GM18909 (cell line): ENCODE data around the gene FABP6.

ENCODE experiments used
- ATAC-seq: cut with Tn5 transposase; IDR thresholded peaks from one replicate; pipeline ENCODE4 v1.9.1; 2021; ENCODE audit warnings: mild to moderate bottlenecking; ENCODE audit not compliant: unreplicated experiment, poor library complexity

FABP6 gene

GRCh38 chr5:160260006-160260775 is 30.9 kb downstream of the FABP6 start:
- ATAC-seq, result no peak

GRCh38 chr5:160260881-160261815 is 31.8 kb downstream of the FABP6 start:
- ATAC-seq, result peak; percentile 81

- no peak for ATAC-seq
These were observed 33.1 kb downstream of the FABP6 start for GRCh38 chr5:160262151-160263074.

GRCh38 chr5:160263326-160263855 is 34.1 kb downstream of the FABP6 start:
- no peak for ATAC-seq

GRCh38 chr5:160266044-160266443 is 36.7 kb downstream of the FABP6 start:
- ATAC-seq, result no peak

- ATAC-seq, result no peak
These were observed 37.5 kb downstream of the FABP6 start for GRCh38 chr5:160266752-160267345.

GRCh38 chr5:160268121-160268520 is 38.8 kb downstream of the FABP6 start:
- no peak for ATAC-seq

GRCh38 chr5:160269017-160269416 is 39.7 kb downstream of the FABP6 start:
- ATAC-seq, result no peak

- ATAC-seq, result no peak
These were observed 41.4 kb downstream of the FABP6 start for GRCh38 chr5:160270704-160271103.

GRCh38 chr5:160271396-160271795 is 42.1 kb downstream of the FABP6 start:
- peak; percentile 73 for ATAC-seq

GRCh38 chr5:160271836-160272235 is 42.5 kb downstream of the FABP6 start:
- no peak for ATAC-seq

- no peak for ATAC-seq
These were observed 43.0 kb downstream of the FABP6 start for GRCh38 chr5:160272264-160272663.

- no peak for ATAC-seq
These were observed 43.6 kb downstream of the FABP6 start for GRCh38 chr5:160272889-160273288.

- no peak for ATAC-seq
These were observed 45.2 kb downstream of the FABP6 start for GRCh38 chr5:160274483-160274931.

GRCh38 chr5:160278343-160278742 is 49.0 kb downstream of the FABP6 start:
- no peak for ATAC-seq

GRCh38 chr5:160280384-160281095 is 51.2 kb downstream of the FABP6 start:
- ATAC-seq, result no peak

- ATAC-seq, result no peak
These were observed 52.0 kb downstream of the FABP6 start for GRCh38 chr5:160281275-160281674.

- no peak for ATAC-seq
These were observed 55.1 kb downstream of the FABP6 start for GRCh38 chr5:160284291-160284873.

GRCh38 chr5:160285316-160285715 is 56.0 kb downstream of the FABP6 start:
- ATAC-seq, result no peak
